H1 (cell line): ENCODE data around the gene PKD2. TPM values are rescaled to one million over a fixed set of nuclear protein-coding genes. Genes with fewer than 3 reads are reported as not detected.

Source experiments
- KDM1A ChIP-seq: fragments of 200-600, 300-600 bp; sonication (generic); IDR thresholded peaks from 2 replicates; pipeline ENCODE4 v1.7.1; 2016; ENCODE audit warnings: mild to moderate bottlenecking, low read length, borderline replicate concordance
- NRF1 ChIP-seq: IDR thresholded peaks from 2 replicates; pipeline ENCODE4 v1.6.1; 2011; ENCODE audit warnings: mild to moderate bottlenecking, low read depth, low read length, improper control_type of control experiment
- PHF8 ChIP-seq: fragments of 200-600 bp; sonication (generic); conservative IDR thresholded peaks from 2 replicates; pipeline ENCODE4 v1.7.1; 2012; ENCODE audit warnings: low read depth, mild to moderate bottlenecking, inconsistent platforms, low read length, moderate library complexity
- SUZ12 ChIP-seq: fragments of 200-600 bp; sonication (generic); IDR thresholded peaks from 2 replicates; pipeline ENCODE4 v1.6.1; 2012; ENCODE audit warnings: mild to moderate bottlenecking, inconsistent platforms, low read length, moderate library complexity, mixed read lengths
- TCF12 ChIP-seq: IDR thresholded peaks from 2 replicates; pipeline ENCODE4 v1.6.1; 2011; ENCODE audit warnings: low read depth, mild to moderate bottlenecking, low read length
- polyA plus RNA-seq, 7 experiments: library from polyadenylated mRNA; depleted of rRNA in 3 of 7; stranded (reverse) in 5 of 7; unstranded in 2 of 7; fragments of >200 nt in 5 of 7; fragments of 200-250 nt in 2 of 7; gene quantifications; 1 replicate in 5 of 7; 2 replicates in 1 of 7; 4 replicates in 1 of 7; pipeline versions ENCODE4 v1.2.1 to v1.2.3, GENCODE V29; 2011 to 2013; ENCODE audit warnings: missing spikeins in 2 of 7, mixed read lengths in 2 of 7
- total RNA-seq: library from RNA; stranded (reverse); fragmentation: NEBNext Ultra II Directional; extraction: Animal tissue kit (Norgen Biotek cat#: 25700); gene quantifications from 2 replicates; pipeline ENCODE4 v1.2.1, GENCODE V29; 2021

PKD2 gene
- total and polyA plus RNA-seq, 2 of the 8 experiments (the other 6 are each of a cell fraction or from before 2014, with no cell fraction given): 16.0 to 32.0 TPM

GRCh38 chr4:87967193-87967592, 40.2 kb upstream of the PKD2 start (continued):
- TF ChIP-seq TCF12 (no peak), KDM1A (no peak), NRF1 (no peak), PHF8 (no peak), SUZ12 (no peak)
